SK-N-SH treated with all-trans-retinoic acid at 6 μM for 48 hours (cell line): ENCODE data around the gene KCNJ18.
A peak's percentile ranks its signal among the peaks of the same experiment; 100 is the strongest.
"Not testable (repeated sequence)": the region's sequence is repeated elsewhere in the genome, so short reads cannot be mapped to it uniquely, and the experiment has no call there.

Experiments used
- ATAC-seq: fragments of 200-7000 bp; cut with Tn5 transposase; 3 replicates; pipeline ENCODE4 v1.9.1; 2020; ENCODE audit warnings: mild to moderate bottlenecking, moderate library complexity
- ARNTL ChIP-seq: fragments of 450-650 bp; formaldehyde crosslinking; IDR thresholded peaks from 2 replicates; pipeline ENCODE4 v1.5.0; 2020; ENCODE audit warnings: low read depth, mild to moderate bottlenecking, moderate library complexity, borderline replicate concordance
- ISL1 ChIP-seq: fragments of 250-450 bp; sonication (Bioruptor Pico); IDR thresholded peaks from 2 replicates; pipeline ENCODE4 v2.1.2; 2022; ENCODE audit warnings: mild to moderate bottlenecking, moderate library complexity
- OSR1 ChIP-seq: fragments of 250-450 bp; sonication (Bioruptor Pico); IDR thresholded peaks from 2 replicates; pipeline ENCODE4 v1.8.0; 2022; ENCODE audit warnings: moderate library complexity, mild to moderate bottlenecking, inconsistent platforms
- TCF4 ChIP-seq: fragments of 250-450 bp; sonication (Bioruptor Pico); IDR thresholded peaks from 2 replicates; pipeline ENCODE4 v1.8.0; 2021; ENCODE audit warnings: mild to moderate bottlenecking, moderate library complexity, borderline replicate concordance
- ZC3H10 ChIP-seq: fragments of 250-450 bp; sonication (Bioruptor Pico); IDR thresholded peaks from 2 replicates; pipeline ENCODE4 v1.5.1; 2021; ENCODE audit warnings: mild to moderate bottlenecking, moderate library complexity
- ZFP3 ChIP-seq: fragments of 250-450 bp; sonication (Bioruptor Pico); IDR thresholded peaks from 2 replicates; pipeline ENCODE4 v1.5.0; 2020; ENCODE audit warnings: mild to moderate bottlenecking, moderate library complexity
- ZFP30 ChIP-seq: fragments of 450-650 bp; formaldehyde crosslinking; IDR thresholded peaks from 2 replicates; pipeline ENCODE4 v1.5.0; 2022; ENCODE audit warnings: mild to moderate bottlenecking, moderate library complexity
- ZNF565 ChIP-seq: fragments of 450-650 bp; formaldehyde crosslinking; conservative IDR thresholded peaks from 2 replicates; pipeline ENCODE4 v1.5.0; 2020; ENCODE audit warnings: low read depth, mild to moderate bottlenecking, moderate library complexity
- ZNF70 ChIP-seq: fragments of 450-650 bp; formaldehyde crosslinking; IDR thresholded peaks from 2 replicates; pipeline ENCODE4 v1.5.0; 2020; ENCODE audit warnings: mild to moderate bottlenecking, moderate library complexity
- ZNF8 ChIP-seq: fragments of 450-650 bp; formaldehyde crosslinking; IDR thresholded peaks from 2 replicates; pipeline ENCODE4 v1.5.0; 2020; ENCODE audit warnings: mild to moderate bottlenecking, moderate library complexity
- TF ChIP-seq, protein P1 (sequence below): fragments of 250-450 bp; sonication (Bioruptor Pico); IDR thresholded peaks from 2 replicates; pipeline ENCODE4 v1.8.0; 2020; ENCODE audit warnings: mild to moderate bottlenecking, moderate library complexity, borderline replicate concordance

The KCNJ18 gene

DNA sequence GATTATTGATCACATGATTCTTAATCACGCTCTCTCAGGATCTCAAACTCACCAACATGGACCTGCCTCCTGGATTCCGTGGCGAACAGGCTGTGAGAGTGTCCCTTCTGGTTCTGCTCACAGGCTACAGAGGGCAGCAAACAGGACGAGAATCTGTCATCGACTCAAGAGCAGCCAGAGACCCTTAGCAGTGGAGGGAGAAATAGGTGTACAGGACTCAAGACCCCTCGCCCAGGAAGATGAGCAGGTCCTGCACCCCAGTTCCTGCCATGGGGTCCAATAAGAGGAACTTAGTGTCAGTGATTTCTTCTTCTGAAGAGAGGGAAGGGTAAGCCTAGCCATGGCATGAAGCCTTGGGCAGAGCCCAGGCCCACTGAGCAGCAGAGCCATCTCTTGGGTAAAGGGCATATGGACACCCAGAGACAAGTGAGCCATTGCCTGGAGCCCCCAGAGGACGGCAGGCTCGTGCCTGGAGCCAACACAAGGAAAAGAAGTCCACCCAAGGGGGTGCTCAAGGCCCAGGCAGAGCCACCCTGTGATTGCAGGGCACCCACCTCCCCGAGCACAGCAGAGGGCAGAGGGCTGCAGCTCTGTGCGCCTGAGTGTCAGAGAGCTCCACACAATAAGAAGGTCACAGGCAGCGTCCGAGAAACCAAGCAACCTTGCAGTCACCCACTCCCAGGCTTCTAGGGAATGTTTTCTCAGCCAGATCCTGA is 27.3 kb downstream of the KCNJ18 start:
- not testable (repeated sequence) for ATAC-seq

DNA sequence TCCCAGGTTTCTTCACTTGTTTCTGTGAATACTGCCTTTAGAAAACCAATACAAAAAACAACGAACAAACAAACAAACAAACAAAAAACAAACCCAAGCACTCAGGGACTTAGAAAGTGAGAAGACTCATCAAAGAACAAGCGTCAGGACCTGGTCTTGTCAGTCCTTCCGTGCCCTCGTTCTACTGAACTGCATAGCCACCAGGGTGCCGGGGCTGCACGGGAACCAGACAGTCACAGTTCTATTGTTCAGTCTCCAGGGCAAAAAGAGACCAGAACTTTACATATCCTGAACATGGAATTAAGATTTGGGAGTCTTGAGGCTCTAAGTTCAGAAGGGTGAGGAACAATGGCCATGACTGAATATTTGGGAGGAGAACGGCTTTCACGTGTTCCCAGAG is 28.2 kb downstream of the KCNJ18 start:
- not testable (repeated sequence) for ATAC-seq

DNA sequence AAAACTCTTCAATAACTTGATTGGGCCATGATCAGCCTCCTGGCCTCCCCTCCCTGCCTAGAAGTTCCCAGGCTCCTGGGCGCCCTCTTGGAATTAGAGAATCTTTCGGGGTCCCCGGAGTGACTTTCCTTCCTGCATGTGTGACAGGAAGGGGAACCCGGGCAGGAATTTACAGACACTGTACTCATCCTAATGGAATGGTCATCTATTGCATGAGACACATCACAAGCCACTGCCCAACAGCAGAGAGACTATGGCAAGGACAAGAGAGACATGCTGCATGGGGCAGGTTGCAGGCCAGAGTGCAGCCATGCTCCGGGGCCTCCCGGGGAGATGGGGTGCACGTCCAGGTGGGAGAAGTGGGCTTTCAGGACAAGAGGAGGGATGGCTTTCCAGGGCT is 29.9 kb downstream of the KCNJ18 start:
- not testable (repeated sequence) for ATAC-seq

DNA sequence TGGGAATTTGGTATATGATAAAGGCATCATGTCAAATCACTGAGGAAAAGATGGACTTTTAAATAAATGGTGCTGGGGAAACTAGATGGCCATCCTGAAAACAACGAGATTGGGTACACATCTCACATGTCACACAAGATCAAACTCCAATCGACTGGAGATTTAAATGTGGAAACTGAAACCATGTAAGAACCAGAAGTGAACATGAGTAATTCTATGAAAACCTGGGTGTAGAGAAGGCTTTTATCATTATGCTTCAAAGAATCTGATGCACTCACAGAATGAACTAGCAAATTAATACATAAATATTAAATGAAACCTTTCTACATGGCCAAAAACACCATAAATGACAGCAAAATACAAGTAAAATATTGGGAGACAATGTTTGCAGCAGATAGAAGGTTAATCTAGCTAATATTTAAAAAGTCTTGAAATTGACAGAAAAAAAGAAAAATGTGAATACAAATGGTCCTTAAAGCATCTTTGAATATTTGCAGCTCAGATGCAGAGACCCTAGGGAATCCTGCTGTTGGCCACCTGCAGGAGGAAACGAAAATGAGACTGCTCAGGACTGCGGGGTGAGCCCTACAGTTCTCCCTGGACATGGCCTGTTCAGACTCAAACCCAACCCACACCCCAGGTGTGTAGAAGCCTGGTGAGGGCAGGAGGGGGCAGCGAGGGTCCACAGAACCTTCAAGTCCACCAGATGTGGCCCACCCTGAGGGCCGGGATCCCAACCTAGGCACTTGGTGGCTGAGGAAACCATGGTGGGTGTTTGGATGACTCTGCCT is 32.1 kb downstream of the KCNJ18 start:
- ATAC-seq: peak; percentile 49; the same call in 1 of the 3 replicates

DNA sequence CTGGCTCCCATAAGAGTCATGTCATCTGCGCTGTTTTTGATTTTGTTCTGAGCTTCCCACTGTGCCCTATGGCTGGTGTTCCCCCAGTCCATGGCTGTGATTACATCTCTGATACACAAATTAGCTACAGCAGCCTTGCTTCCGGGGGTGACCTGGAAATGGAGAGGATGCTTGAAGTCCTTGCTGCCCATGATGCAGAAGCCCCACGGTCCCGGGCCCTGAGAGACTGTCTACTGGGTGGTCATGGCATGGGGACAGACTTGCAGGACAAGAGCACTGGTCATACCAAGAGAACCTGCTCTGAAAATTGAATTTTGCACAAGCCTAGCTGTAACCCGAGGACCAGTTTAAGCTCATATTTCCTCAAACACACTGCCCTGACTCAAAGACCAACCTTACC is 38.8 kb downstream of the KCNJ18 start:
- not testable (repeated sequence) for ATAC-seq

DNA sequence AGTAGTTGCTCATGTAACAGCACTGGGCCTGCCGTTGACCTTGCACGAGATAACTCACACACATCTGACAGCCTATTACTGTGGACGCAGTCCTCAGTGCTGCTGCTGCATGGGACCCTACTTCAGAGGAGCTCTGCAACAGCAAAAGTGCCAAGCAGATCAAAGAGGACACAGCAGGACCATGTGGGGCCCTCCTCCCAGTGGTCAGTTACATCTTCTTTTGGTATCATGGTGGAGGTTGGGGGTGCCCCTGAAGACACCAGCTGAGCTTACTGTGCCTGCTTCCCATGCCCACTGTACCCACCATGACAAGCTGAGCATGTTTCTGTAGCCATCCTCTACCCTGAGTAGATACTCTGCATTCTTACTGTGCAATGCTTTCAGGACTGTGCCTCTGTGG is 41.6 kb downstream of the KCNJ18 start:
- ATAC-seq: not testable (repeated sequence)

DNA sequence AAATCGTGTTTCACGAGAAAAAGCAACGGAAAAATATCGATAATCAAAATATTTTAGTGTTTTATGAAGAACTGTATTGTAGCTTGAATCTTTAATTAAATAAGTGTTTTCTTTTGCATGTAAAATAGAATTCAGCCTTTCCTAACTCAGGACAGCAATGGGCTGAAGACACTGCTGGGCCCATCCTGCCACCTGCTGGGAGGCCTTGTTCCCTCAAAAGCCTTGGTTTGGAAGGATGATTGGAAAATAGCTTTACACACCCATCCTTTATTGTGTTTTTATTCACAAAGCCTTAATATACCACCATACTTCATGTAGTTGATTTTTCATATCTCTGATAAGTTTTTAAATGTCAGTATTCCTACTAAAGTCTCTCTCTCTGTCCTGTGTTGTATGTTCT is 43.5 kb downstream of the KCNJ18 start:
- ATAC-seq: peak; percentile 76

DNA sequence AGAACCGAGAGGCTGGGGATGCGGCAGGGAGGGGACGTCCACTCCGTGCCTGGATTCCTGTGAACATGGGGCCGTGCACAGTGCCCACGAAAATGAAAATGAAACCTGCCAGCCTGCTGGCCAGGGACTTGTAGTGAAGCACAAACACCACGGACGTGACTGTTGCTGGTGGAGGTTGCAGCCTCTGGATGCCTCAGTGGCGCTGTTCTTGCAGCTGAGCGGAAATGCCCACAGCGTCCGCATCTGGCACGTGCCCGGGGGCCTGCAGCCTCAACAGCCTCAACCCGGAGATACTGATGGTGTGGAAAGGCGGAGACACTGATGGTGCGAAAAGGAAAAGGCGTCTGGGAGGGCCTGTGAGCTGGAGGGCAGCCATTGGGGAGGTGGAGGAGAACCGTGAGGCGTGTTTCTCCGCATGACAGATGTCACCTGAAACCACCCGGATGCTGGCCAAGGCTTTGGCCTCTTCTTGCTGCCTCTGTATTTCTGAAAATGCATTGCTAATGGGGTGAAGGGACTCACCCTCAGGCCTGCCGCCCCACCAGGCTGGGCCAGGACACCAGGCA is 44.8 kb downstream of the KCNJ18 start:
- ATAC-seq: peak; percentile 66

DNA sequence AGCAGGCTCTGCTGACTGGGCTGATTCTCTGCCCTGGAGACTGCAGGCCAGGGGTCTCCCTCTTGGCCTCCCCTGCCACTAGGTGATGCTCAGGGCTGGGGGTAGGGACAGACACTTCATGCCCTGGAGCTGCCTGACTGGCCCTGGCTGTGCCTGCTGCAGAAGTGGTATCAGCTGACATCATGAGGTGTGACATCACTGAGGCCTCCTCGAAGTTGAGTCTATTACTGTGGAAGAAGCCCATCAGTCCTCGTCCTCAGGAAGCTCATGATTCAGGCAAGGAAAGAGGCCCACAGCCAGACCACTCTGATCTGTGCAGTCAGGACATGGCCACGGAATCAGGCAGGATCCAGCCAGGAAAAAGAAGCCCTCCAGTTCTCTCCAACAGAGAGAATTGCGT is 45.9 kb downstream of the KCNJ18 start:
- ATAC-seq: not testable (repeated sequence)

DNA sequence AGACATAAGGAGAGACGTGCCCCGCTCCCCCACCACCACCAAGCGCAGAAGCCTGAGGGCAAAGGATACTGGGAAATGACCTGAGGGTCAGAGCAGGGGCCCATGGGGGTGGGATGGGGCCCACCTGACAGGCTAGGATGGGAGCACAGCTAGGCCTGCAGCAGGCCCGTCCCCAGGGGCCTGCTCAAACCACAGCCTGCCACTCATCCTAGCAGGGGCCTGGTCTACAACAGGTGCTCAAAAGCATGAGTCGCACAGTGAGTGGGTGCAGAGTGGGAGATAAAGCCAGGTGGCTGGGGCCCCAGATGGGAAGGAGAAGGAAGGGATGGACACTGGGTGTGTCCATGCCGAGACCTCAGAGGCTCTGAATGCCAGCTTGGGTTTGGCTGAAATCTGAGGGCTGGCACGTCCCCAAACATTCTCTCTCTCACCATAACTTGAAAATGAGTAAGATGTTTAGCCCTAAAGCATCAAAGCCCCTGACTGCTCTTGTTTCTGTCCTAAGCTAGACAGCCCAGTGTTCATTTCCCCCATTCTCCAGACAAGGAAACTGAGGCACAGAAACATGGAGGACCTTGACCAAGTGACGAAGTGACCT is 46.7 kb downstream of the KCNJ18 start:
- not testable (repeated sequence) for ATAC-seq

DNA sequence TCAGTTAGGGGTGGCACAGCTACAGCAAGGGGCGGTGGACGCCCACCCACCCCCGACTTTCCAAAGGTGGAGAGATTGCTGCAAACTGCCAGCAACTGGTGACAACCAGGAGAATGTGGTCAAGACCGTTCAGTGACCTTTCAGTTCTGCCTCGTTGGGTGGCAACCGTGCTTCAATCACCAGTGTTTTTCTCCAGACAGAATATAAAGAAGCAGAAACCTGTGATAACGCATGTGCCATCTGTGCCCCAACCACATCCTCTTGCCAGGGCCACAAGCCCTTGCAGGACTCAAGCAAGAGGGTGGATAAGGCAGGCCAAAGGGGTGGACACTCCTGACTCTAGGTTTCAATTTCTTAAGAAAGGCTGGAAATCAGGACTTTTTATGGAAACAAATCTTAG is 47.2 kb downstream of the KCNJ18 start:
- ATAC-seq: not testable (repeated sequence)

DNA sequence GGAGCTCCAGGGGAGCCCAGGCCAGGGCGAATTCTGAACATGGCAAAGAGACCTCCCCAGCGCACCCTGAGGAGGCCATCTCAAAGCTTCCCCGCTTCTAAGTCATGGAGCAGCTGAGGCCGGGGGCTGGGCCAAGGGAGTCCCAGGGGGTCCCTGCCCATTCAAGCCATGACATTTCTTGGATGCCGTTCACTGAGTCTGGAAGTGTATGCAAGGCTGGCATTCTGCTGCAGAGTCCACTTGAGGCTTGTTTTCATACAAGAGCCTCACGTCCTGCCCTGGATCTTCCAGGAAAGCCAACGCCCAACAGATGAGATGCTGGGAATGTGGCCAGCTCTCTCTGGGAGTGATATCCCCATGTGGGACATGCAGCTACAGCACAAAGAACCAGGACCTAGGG is 48.5 kb downstream of the KCNJ18 start:
- not testable (repeated sequence) for ATAC-seq

DNA sequence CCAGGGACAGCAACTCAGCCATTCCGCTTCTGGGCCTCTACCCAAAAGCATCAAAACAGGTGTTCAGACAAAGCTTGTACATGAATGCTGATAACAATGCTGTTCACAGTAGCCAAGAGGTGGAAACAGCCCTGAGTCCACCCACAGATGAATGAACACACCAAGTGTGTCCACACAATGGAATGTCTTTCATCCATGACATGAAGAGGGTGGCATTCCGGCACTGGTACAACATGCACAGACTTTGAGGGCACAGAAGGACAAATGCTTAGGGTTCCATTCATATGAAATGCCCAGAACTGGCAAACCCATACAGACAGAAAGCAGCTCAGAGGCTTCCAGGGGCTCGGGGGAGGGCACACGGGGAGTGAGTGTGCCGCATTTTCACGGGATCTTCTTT is 49.2 kb downstream of the KCNJ18 start:
- not testable (repeated sequence) for ATAC-seq

DNA sequence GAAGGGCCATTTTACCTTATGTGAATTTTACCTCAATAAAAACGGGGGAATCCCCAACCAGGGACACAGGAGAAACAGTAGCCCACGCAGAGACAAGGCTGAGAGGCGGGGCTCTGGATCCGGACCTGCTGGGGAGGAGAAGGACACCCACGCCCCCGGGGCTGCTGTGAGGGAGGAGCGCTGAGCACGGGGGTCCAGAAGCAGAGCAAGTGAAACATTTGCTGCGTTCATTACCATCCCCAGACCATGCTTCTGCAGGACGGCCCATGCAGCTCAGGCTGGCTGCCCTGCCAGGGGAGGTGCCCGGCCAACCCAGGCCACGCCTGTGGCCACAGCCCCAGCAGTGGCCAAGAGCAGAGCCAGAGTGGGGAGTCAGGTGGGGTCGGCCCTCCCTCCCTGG is 50.0 kb downstream of the KCNJ18 start:
- no peak for ATAC-seq
- no peak for TF ChIP-seq ZFP30 (CRISPR knock-in tag)
- no peak for TF ChIP-seq TCF4
- TF ChIP-seq ZFP3 (CRISPR knock-in tag): no peak
- TF ChIP-seq, protein P1, sequence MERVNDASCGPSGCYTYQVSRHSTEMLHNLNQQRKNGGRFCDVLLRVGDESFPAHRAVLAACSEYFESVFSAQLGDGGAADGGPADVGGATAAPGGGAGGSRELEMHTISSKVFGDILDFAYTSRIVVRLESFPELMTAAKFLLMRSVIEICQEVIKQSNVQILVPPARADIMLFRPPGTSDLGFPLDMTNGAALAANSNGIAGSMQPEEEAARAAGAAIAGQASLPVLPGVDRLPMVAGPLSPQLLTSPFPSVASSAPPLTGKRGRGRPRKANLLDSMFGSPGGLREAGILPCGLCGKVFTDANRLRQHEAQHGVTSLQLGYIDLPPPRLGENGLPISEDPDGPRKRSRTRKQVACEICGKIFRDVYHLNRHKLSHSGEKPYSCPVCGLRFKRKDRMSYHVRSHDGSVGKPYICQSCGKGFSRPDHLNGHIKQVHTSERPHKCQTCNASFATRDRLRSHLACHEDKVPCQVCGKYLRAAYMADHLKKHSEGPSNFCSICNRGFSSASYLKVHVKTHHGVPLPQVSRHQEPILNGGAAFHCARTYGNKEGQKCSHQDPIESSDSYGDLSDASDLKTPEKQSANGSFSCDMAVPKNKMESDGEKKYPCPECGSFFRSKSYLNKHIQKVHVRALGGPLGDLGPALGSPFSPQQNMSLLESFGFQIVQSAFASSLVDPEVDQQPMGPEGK (CRISPR knock-in tag): no peak
- no peak for TF ChIP-seq OSR1 (CRISPR knock-in tag)
- no peak for TF ChIP-seq ZNF70
- no peak for TF ChIP-seq ARNTL (CRISPR knock-in tag)
- TF ChIP-seq ZNF8 (CRISPR knock-in tag): no peak
- TF ChIP-seq ZC3H10: no peak
- TF ChIP-seq ZNF565 (CRISPR knock-in tag): no peak
- no peak for TF ChIP-seq ISL1 (CRISPR knock-in tag)

DNA sequence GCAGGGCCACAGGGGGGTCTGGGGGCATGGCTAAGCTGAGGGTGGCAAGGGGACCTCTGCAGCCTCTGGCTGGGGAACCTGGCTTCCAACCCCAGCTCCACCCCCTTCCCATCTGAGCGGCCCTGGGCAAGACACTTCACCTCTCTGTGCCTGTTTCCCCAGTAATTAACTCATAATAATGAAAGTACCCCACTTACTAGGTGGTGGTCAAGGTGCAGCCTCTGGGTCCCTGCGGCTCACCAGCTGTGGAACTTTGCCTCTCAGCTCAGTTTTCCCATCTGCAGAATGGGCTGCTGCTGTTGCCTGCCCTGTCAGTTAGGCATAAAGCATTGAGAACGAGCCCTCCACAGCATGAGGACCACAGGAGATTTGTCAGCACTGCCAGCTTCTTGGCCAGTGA is 51.8 kb downstream of the KCNJ18 start:
- not testable (repeated sequence) for ATAC-seq

DNA sequence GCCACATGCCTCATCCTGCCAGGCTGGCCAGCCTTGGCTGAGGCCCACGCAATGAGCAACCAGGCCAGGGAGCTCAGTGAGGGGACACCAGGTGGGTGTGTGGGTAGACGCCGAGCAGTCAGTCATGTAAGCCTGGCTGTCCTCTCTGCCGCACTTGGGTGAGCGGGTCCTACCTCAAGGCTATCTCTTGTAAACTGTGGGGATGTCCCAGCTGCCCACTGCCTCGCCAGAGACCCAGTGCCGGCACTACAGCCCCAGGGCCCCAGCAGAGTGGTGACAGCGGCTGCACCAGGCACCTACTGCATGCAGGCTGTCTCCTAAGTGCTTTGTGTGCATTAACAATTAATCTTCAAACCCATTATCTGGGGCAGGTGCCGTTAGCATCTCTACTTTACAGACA is 52.3 kb downstream of the KCNJ18 start:
- ATAC-seq: not testable (repeated sequence)

DNA sequence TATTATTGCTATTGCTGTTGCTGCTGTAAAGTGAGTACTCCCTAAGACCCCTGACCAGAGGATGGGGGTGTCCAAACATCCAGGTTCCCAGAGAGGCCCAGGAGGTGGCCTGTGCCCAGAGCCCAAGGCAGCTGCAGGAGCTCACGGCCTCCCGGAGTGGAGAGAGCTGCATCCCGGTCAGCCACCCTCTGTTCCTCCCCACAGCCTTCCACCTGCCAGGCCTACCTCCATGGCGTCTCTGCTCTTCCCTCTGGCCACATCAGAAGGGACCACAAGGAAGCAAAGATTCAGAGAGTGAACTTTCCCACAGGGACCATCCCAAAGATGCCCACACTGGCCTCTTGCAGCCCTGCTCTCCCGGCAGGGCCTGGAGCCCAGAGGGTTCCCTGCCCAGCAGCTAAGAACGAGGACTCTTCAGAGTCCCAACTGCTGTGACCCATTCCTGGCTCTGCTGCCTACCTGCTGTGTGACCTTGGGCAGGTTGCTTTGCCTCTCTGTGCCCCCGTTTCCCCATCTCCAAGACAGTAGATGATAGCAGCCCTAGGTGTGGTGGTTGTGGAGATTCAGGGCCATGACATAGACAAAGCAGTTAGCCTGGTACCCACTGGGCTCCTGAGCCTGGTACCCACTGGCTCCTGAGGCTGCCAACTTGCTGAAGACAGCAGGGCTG is 53.2 kb downstream of the KCNJ18 start:
- not testable (repeated sequence) for ATAC-seq
